ENCODE results near the gene TBCE.

The TBCE gene

GRCh38 chr1:235411489-235412486 is 44.6 kb downstream of the TBCE start:
- peaks cover 2% of the 10 kb centered on the region for H3K36me3 Mint-ChIP-seq
- no peak overlapping the region for H3K4me3 Mint-ChIP-seq
- H3K9me3 Mint-ChIP-seq (ENCODE audit: low read depth), result no peaks in the 10 kb centered on the region
- H3K27ac Mint-ChIP-seq, result no peak overlapping the region
- peaks cover 3% of the 10 kb centered on the region for H3K4me1 Mint-ChIP-seq (ENCODE audit: low read depth)
- no peaks in the 10 kb centered on the region for H3K27me3 Mint-ChIP-seq

GRCh38 chr1:235415008-235415904 is 48.0 kb downstream of the TBCE start:
- Mint-ChIP-seq H3K4me1 (ENCODE audit: low read depth) (peaks cover 6% of the 10 kb centered on the region), H3K27ac (no peak overlapping the region), H3K4me3 (no peak overlapping the region), H3K27me3 (no peaks in the 10 kb centered on the region), H3K36me3 (peaks cover 5% of the 10 kb centered on the region), H3K9me3 (ENCODE audit: low read depth) (no peaks in the 10 kb centered on the region)

- Mint-ChIP-seq H3K4me1 (ENCODE audit: low read depth) (peaks cover 9% of the 10 kb centered on the region), H3K27ac (no peak overlapping the region), H3K36me3 (peaks cover 5% of the 10 kb centered on the region)
Measured at GRCh38 chr1:235416662-235417049, 49.4 kb downstream of the TBCE start.

GRCh38 chr1:235417086-235417697 is 50.0 kb downstream of the TBCE start:
- Mint-ChIP-seq H3K36me3 (peaks cover 5% of the 10 kb centered on the region), H3K27ac (no peak overlapping the region), H3K9me3 (ENCODE audit: low read depth) (no peaks in the 10 kb centered on the region), H3K4me3 (no peak overlapping the region), H3K4me1 (ENCODE audit: low read depth) (peaks cover 14% of the 10 kb centered on the region), H3K27me3 (no peaks in the 10 kb centered on the region)

More at GRCh38 chr1:235416662-235417049, 49.4 kb downstream of the TBCE start:
- Mint-ChIP-seq H3K4me3 (no peak overlapping the region), H3K9me3 (ENCODE audit: low read depth) (no peaks in the 10 kb centered on the region), H3K27me3 (no peaks in the 10 kb centered on the region)

- Mint-ChIP-seq H3K4me1 (ENCODE audit: low read depth) (peaks cover 38% of the 10 kb centered on the region), H3K9me3 (ENCODE audit: low read depth) (no peaks in the 10 kb centered on the region), H3K36me3 (peaks cover 3% of the 10 kb centered on the region), H3K4me3 (peak overlapping the region; percentile 5), H3K27ac (peak overlapping the region; percentile 3), H3K27me3 (no peaks in the 10 kb centered on the region)
Measured at GRCh38 chr1:235421751-235422150, 54.5 kb downstream of the TBCE start.

GRCh38 chr1:235423214-235423652 is 56.0 kb downstream of the TBCE start:
- Mint-ChIP-seq H3K9me3 (ENCODE audit: low read depth) (no peaks in the 10 kb centered on the region), H3K4me3 (peak overlapping the region; percentile 70), H3K36me3 (peaks cover under 1% of the 10 kb centered on the region), H3K27ac (peak overlapping the region; percentile 72), H3K4me1 (ENCODE audit: low read depth) (peaks cover 36% of the 10 kb centered on the region), H3K27me3 (no peaks in the 10 kb centered on the region)

GRCh38 chr1:235424092-235424491 is 56.9 kb downstream of the TBCE start:
- peaks cover 36% of the 10 kb centered on the region for H3K4me1 Mint-ChIP-seq (ENCODE audit: low read depth)
- peaks cover 2% of the 10 kb centered on the region for H3K36me3 Mint-ChIP-seq
- H3K27ac Mint-ChIP-seq, result no peak overlapping the region
- H3K27me3 Mint-ChIP-seq, result no peaks in the 10 kb centered on the region
- H3K9me3 Mint-ChIP-seq (ENCODE audit: low read depth), result no peaks in the 10 kb centered on the region
- no peak overlapping the region for H3K4me3 Mint-ChIP-seq

- Mint-ChIP-seq H3K4me3 (no peak overlapping the region), H3K36me3 (peaks cover 2% of the 10 kb centered on the region), H3K4me1 (ENCODE audit: low read depth) (peaks cover 36% of the 10 kb centered on the region), H3K27me3 (no peaks in the 10 kb centered on the region), H3K27ac (no peak overlapping the region), H3K9me3 (ENCODE audit: low read depth) (no peaks in the 10 kb centered on the region)
Measured at GRCh38 chr1:235425357-235425756, 58.1 kb downstream of the TBCE start.

- H3K4me3 Mint-ChIP-seq, result no peak overlapping the region
- H3K36me3 Mint-ChIP-seq, result peaks cover 2% of the 10 kb centered on the region
- H3K4me1 Mint-ChIP-seq (ENCODE audit: low read depth), result peaks cover 36% of the 10 kb centered on the region
- no peaks in the 10 kb centered on the region for H3K9me3 Mint-ChIP-seq (ENCODE audit: low read depth)
- H3K27me3 Mint-ChIP-seq, result no peaks in the 10 kb centered on the region
- no peak overlapping the region for H3K27ac Mint-ChIP-seq
Measured at GRCh38 chr1:235426143-235426542, 58.9 kb downstream of the TBCE start.

GRCh38 chr1:235426680-235427079 is 59.5 kb downstream of the TBCE start:
- Mint-ChIP-seq H3K36me3 (peaks cover 2% of the 10 kb centered on the region), H3K4me1 (ENCODE audit: low read depth) (peaks cover 32% of the 10 kb centered on the region), H3K27me3 (no peaks in the 10 kb centered on the region), H3K27ac (no peak overlapping the region), H3K4me3 (no peak overlapping the region), H3K9me3 (ENCODE audit: low read depth) (no peaks in the 10 kb centered on the region)

- Mint-ChIP-seq H3K9me3 (ENCODE audit: low read depth) (no peaks in the 10 kb centered on the region), H3K36me3 (peaks cover 2% of the 10 kb centered on the region), H3K4me1 (ENCODE audit: low read depth) (peaks cover 26% of the 10 kb centered on the region), H3K27ac (no peak overlapping the region), H3K27me3 (no peaks in the 10 kb centered on the region), H3K4me3 (no peak overlapping the region)
Measured at GRCh38 chr1:235427447-235427846, 60.2 kb downstream of the TBCE start.

- no peak overlapping the region for H3K27ac Mint-ChIP-seq
- peaks cover 2% of the 10 kb centered on the region for H3K36me3 Mint-ChIP-seq
- H3K9me3 Mint-ChIP-seq (ENCODE audit: low read depth), result no peaks in the 10 kb centered on the region
- no peak overlapping the region for H3K4me3 Mint-ChIP-seq
- H3K4me1 Mint-ChIP-seq (ENCODE audit: low read depth), result peaks cover 11% of the 10 kb centered on the region
- H3K27me3 Mint-ChIP-seq, result no peaks in the 10 kb centered on the region
Measured at GRCh38 chr1:235429143-235429542, 61.9 kb downstream of the TBCE start.

GRCh38 chr1:235430991-235431390 is 63.8 kb downstream of the TBCE start:
- Mint-ChIP-seq H3K4me3 (no peak overlapping the region), H3K36me3 (peaks cover 5% of the 10 kb centered on the region), H3K9me3 (ENCODE audit: low read depth) (no peaks in the 10 kb centered on the region), H3K27ac (no peak overlapping the region), H3K27me3 (no peaks in the 10 kb centered on the region), H3K4me1 (ENCODE audit: low read depth) (peaks cover 2% of the 10 kb centered on the region)

GRCh38 chr1:235434001-235434400 is 66.8 kb downstream of the TBCE start:
- H3K4me3 Mint-ChIP-seq, result no peak overlapping the region
- H3K9me3 Mint-ChIP-seq (ENCODE audit: low read depth), result no peaks in the 10 kb centered on the region
- peaks cover 8% of the 10 kb centered on the region for H3K36me3 Mint-ChIP-seq
- no peaks in the 10 kb centered on the region for H3K27me3 Mint-ChIP-seq
- no peaks in the 10 kb centered on the region for H3K4me1 Mint-ChIP-seq (ENCODE audit: low read depth)
- H3K27ac Mint-ChIP-seq, result no peak overlapping the region
